H1 (cell line): Measurements from ENCODE around the gene OSTC. TPM values are rescaled to one million over a fixed set of nuclear protein-coding genes. Genes with fewer than 3 reads are reported as not detected.

Experiments used
- CTCF ChIA-PET: fragments of 300-600 bp; sonication (Branson Sonifier 250); formaldehyde crosslinking; loops from one replicate; lab custom pipeline; 2021; ENCODE audit not compliant: partially characterized antibody; lab: Charles Lee
- POLR2A ChIA-PET: fragments of 300-600 bp; sonication (Branson Sonifier 250); formaldehyde crosslinking; loops from one replicate; lab custom pipeline; 2021; ENCODE audit warnings: inconsistent platforms; ENCODE audit not compliant: partially characterized antibody; lab: Charles Lee
- DNase-seq, 2 experiments: peaks; one replicate each; pipeline versions ENCODE4 v3.0.0 to v3.0.0-alpha.2; 2010 to 2022; ENCODE audit warnings: low spot score in 2 of 2, low read depth in 1 of 2, mixed read lengths in 1 of 2
- FAIRE-seq: peaks from 2 replicates; lab custom pipeline; 2011; peaks lifted over from hg19 to GRCh38; lab: Jason Lieb, UNC
- H2AFZ ChIP-seq: 2 replicates; pipeline ENCODE4 v1.8.1; 2012; ENCODE audit warnings: low read length, inconsistent platforms
- H2AK5ac ChIP-seq: 2 replicates; pipeline ENCODE4 v1.6.1; 2013; ENCODE audit warnings: low read depth, low read length
- H2BK120ac ChIP-seq: replicated peaks from 2 replicates; pipeline ENCODE3; 2013; ENCODE audit warnings: low read depth, low read length, inconsistent platforms
- H2BK12ac ChIP-seq: 2 replicates; pipeline ENCODE4 v1.6.1; 2013; ENCODE audit warnings: low read depth, low read length
- H2BK15ac ChIP-seq: 2 replicates; pipeline ENCODE4 v1.6.1; 2013; ENCODE audit warnings: low read length
- H2BK20ac ChIP-seq: 2 replicates; pipeline ENCODE4 v1.6.1; 2013; ENCODE audit warnings: low read length
- H2BK5ac ChIP-seq: 2 replicates; pipeline ENCODE4 v1.6.1; 2013; ENCODE audit warnings: low read depth, low read length
- H3K14ac ChIP-seq: 2 replicates; pipeline ENCODE4 v1.6.1; 2013; ENCODE audit warnings: inconsistent platforms; ENCODE audit not compliant: insufficient read length
- H3K18ac ChIP-seq: 2 replicates; pipeline ENCODE4 v1.6.1; 2013; ENCODE audit warnings: low read length; ENCODE audit errors: extremely low read depth
- H3K23ac ChIP-seq: 2 replicates; pipeline ENCODE4 v1.6.1; 2013; ENCODE audit warnings: inconsistent platforms; ENCODE audit not compliant: insufficient read length
- H3K23me2 ChIP-seq: 2 replicates; pipeline ENCODE4 v1.6.1; 2013; ENCODE audit warnings: low read depth, low read length
- H3K27ac ChIP-seq: 2 replicates; pipeline ENCODE4 v1.6.1; 2011; ENCODE audit warnings: low read depth, low read length, inconsistent platforms
- H3K27me3 ChIP-seq, 4 experiments: replicated peaks in 1 of 4; 1 replicate in 1 of 4; 2 replicates in 3 of 4; pipeline versions ENCODE4 v1.6.1 to v1.8.1; 2011 to 2013; ENCODE audit warnings: low read length in 3 of 4, mild to moderate bottlenecking in 3 of 4, inconsistent platforms in 2 of 4, mixed read lengths in 2 of 4, moderate library complexity in 1 of 4; ENCODE audit not compliant: control insufficient read depth in 3 of 4, insufficient read depth in 3 of 4; ENCODE audit errors: extremely low read depth in 1 of 4
- H3K36me3 ChIP-seq, 4 experiments: 2 replicates each; pipeline versions ENCODE4 v1.6.1 to v1.8.1; 2011 to 2013; ENCODE audit warnings: mild to moderate bottlenecking in 4 of 4, low read length in 3 of 4, moderate library complexity in 2 of 4, control low read depth in 1 of 4, inconsistent platforms in 1 of 4; ENCODE audit not compliant: insufficient read depth in 4 of 4, control insufficient read depth in 2 of 4
- H3K4ac ChIP-seq: replicated peaks from 2 replicates; pipeline ENCODE3; 2013; ENCODE audit warnings: low read length, low read depth, mixed read lengths, inconsistent platforms; ENCODE audit not compliant: insufficient read length
- H3K4me1 ChIP-seq, 4 experiments: replicated peaks in 1 of 4; 1 replicate in 1 of 4; 2 replicates in 3 of 4; pipeline versions ENCODE4 v1.6.1 to v1.8.1; 2011 to 2013; ENCODE audit warnings: low read length in 3 of 4, inconsistent platforms in 2 of 4, mixed read lengths in 1 of 4; ENCODE audit not compliant: insufficient read depth in 4 of 4, control insufficient read depth in 3 of 4
- H3K4me2 ChIP-seq, 2 experiments: 2 replicates each; pipeline versions ENCODE4 v1.6.1 to v1.8.1; 2011 to 2013; ENCODE audit warnings: low read depth in 2 of 2, low read length in 2 of 2, control low read depth in 1 of 2, inconsistent platforms in 1 of 2, mild to moderate bottlenecking in 1 of 2; ENCODE audit not compliant: insufficient read depth in 1 of 2
- H3K4me3 ChIP-seq, 4 experiments: fragments of 200-600, 300-600 bp in 1 of 4; sonication (generic), shearing (Covaris generic), sonication (Bioruptor Twin) in 1 of 4; 2 replicates each; pipeline versions ENCODE4 v1.5.1 to v1.8.1; 2011 to 2016; ENCODE audit warnings: low read length in 4 of 4, low read depth in 3 of 4, control low read depth in 2 of 4, inconsistent platforms in 2 of 4, mild to moderate bottlenecking in 2 of 4, mixed read lengths in 1 of 4, moderate library complexity in 1 of 4; ENCODE audit not compliant: insufficient read depth in 2 of 4; ENCODE audit errors: extremely low read depth in 1 of 4
- H3K56ac ChIP-seq: replicated peaks from 2 replicates; pipeline ENCODE3; 2013; ENCODE audit warnings: low read depth, mild to moderate bottlenecking, mixed read lengths, low read length, inconsistent platforms; ENCODE audit not compliant: insufficient read length
- H3K79me1 ChIP-seq: 2 replicates; pipeline ENCODE4 v1.6.1; 2013; ENCODE audit warnings: low read depth, low read length, control low read depth
- H3K79me2 ChIP-seq, 2 experiments: 2 replicates each; pipeline versions ENCODE4 v1.6.1 to v1.8.1; 2012 to 2013; ENCODE audit warnings: low read length in 2 of 2, mild to moderate bottlenecking in 2 of 2, inconsistent platforms in 1 of 2; ENCODE audit not compliant: insufficient read depth in 2 of 2, control insufficient read depth in 1 of 2
- H3K9ac ChIP-seq, 4 experiments: replicated peaks in 1 of 4; 1 replicate in 1 of 4; 2 replicates in 3 of 4; pipeline versions ENCODE4 v1.6.1 to v1.8.1; 2011 to 2013; ENCODE audit warnings: low read depth in 3 of 4, low read length in 3 of 4, control low read depth in 2 of 4, mild to moderate bottlenecking in 2 of 4, moderate library complexity in 2 of 4, inconsistent platforms in 1 of 4; ENCODE audit errors: extremely low read depth in 1 of 4
- H3K9me3 ChIP-seq, 2 experiments: 2 replicates each; pipeline versions ENCODE4 v1.6.1 to v1.8.1; 2012 to 2013; ENCODE audit warnings: mild to moderate bottlenecking in 2 of 2, moderate library complexity in 2 of 2, control low read depth in 1 of 2, inconsistent platforms in 1 of 2, low read depth in 1 of 2, low read length in 1 of 2, mixed read lengths in 1 of 2; ENCODE audit not compliant: insufficient read depth in 2 of 2
- H4K20me1 ChIP-seq, 2 experiments: replicated peaks in 1 of 2; 2 replicates each; pipeline versions ENCODE3 to v1.8.1; 2011 to 2013; ENCODE audit warnings: inconsistent platforms in 2 of 2, low read length in 2 of 2, mild to moderate bottlenecking in 1 of 2; ENCODE audit not compliant: insufficient read depth in 2 of 2, control insufficient read depth in 1 of 2
- H4K5ac ChIP-seq: 2 replicates; pipeline ENCODE4 v1.6.1; 2013; ENCODE audit warnings: low read length, low read depth, mixed read lengths, inconsistent platforms; ENCODE audit not compliant: insufficient read length
- H4K8ac ChIP-seq: 2 replicates; pipeline ENCODE4 v1.8.0; 2013; ENCODE audit warnings: mild to moderate bottlenecking, moderate library complexity, low read length, inconsistent platforms; ENCODE audit not compliant: insufficient read depth; ENCODE audit errors: extremely low read depth
- H4K91ac ChIP-seq: replicated peaks from 2 replicates; pipeline ENCODE3; 2013; ENCODE audit warnings: low read length, mixed read lengths, inconsistent platforms; ENCODE audit not compliant: insufficient read length
- ASH2L ChIP-seq: fragments of 200-600, 300-600 bp; sonication (generic); IDR thresholded peaks from one replicate; pipeline ENCODE4 v1.7.1; 2017; ENCODE audit warnings: low read length
- BACH1 ChIP-seq: IDR thresholded peaks from 2 replicates; pipeline ENCODE4 v1.6.1; 2012; ENCODE audit warnings: low read length, improper control_type of control experiment
- CEBPB ChIP-seq: IDR thresholded peaks from 2 replicates; pipeline ENCODE4 v1.6.1; 2012; ENCODE audit warnings: low read depth, low read length
- CTBP2 ChIP-seq: IDR thresholded peaks from 2 replicates; pipeline ENCODE4 v1.7.0; 2011; ENCODE audit warnings: borderline replicate concordance, mild to moderate bottlenecking, moderate library complexity, mixed read lengths, low read length; ENCODE audit not compliant: insufficient read depth, insufficient read length
- GABPA ChIP-seq: IDR thresholded peaks from 2 replicates; pipeline ENCODE4 v1.6.1; 2011; ENCODE audit warnings: mild to moderate bottlenecking, low read length, moderate library complexity, borderline replicate concordance; ENCODE audit not compliant: insufficient read depth
- HDAC6 ChIP-seq: IDR thresholded peaks from one replicate; pipeline ENCODE4 v1.7.1; 2012; ENCODE audit warnings: low read depth, mild to moderate bottlenecking, inconsistent platforms, low read length, moderate library complexity
- TCF12 ChIP-seq: IDR thresholded peaks from 2 replicates; pipeline ENCODE4 v1.6.1; 2011; ENCODE audit warnings: low read depth, mild to moderate bottlenecking, low read length
- WGBS, 2 experiments: shearing (Covaris generic) in 1 of 2; methylation state at CpG; one replicate each; pipeline versions ENCODE4 v1.1.6 to v1.1.7; 2013 to 2015; ENCODE audit warnings: low lambda C conversion rate in 2 of 2, mixed read lengths in 2 of 2, inconsistent platforms in 1 of 2, low coverage in 1 of 2, missing lambda C conversion rate in 1 of 2; ENCODE audit not compliant: insufficient replicate concordance in 2 of 2, insufficient coverage in 1 of 2, insufficient read length in 1 of 2; ENCODE audit errors: extremely low coverage in 1 of 2, missing lambda C conversion rate in 1 of 2; 5-methylcytosine and 5-hydroxymethylcytosine counted together
- polyA plus RNA-seq, 7 experiments: library from polyadenylated mRNA; depleted of rRNA in 3 of 7; stranded (reverse) in 5 of 7; unstranded in 2 of 7; fragments of >200 nt in 5 of 7; fragments of 200-250 nt in 2 of 7; gene quantifications; 1 replicate in 5 of 7; 2 replicates in 1 of 7; 4 replicates in 1 of 7; pipeline versions ENCODE4 v1.2.1 to v1.2.3, GENCODE V29; 2011 to 2013; ENCODE audit warnings: missing spikeins in 2 of 7, mixed read lengths in 2 of 7
- total RNA-seq: library from RNA; stranded (reverse); fragmentation: NEBNext Ultra II Directional; extraction: Animal tissue kit (Norgen Biotek cat#: 25700); gene quantifications from 2 replicates; pipeline ENCODE4 v1.2.1, GENCODE V29; 2021

OSTC gene
- total and polyA plus RNA-seq, 2 of the 8 experiments (the other 6 are each of a cell fraction or from before 2014, with no cell fraction given) = 165 to 176 TPM

- no peaks in the 10 kb centered on the region for H3K9me3 ChIP-seq
- ChIA-PET POLR2A (no interaction called here), CTCF (no interaction called here)
- no peaks in the 10 kb centered on the region for H3K23me2 ChIP-seq
- FAIRE-seq (no peak), DNase-seq (no peak)
- no peaks in the 10 kb centered on the region for H3K4me1 ChIP-seq
- no peak overlapping the region for H2BK12ac ChIP-seq
- H3K9ac ChIP-seq = no peak overlapping the region
- no peak overlapping the region for H2AFZ ChIP-seq
- H3K27ac ChIP-seq = no peak overlapping the region
- no peaks in the 10 kb centered on the region for H3K79me2 ChIP-seq
- no peak overlapping the region for H3K4me3 ChIP-seq
- no peak overlapping the region for H2BK120ac ChIP-seq
- H3K56ac ChIP-seq = no peak overlapping the region
- no peak overlapping the region for H3K4me2 ChIP-seq
- H3K4ac ChIP-seq = no peak overlapping the region
- no peak overlapping the region for H4K5ac ChIP-seq
- H3K23ac ChIP-seq = no peak overlapping the region
- H3K18ac ChIP-seq = no peak overlapping the region
- H4K8ac ChIP-seq = no peak overlapping the region
- H4K91ac ChIP-seq = no peak overlapping the region
- H3K36me3 ChIP-seq = no peaks in the 10 kb centered on the region
- TF ChIP-seq GABPA = no peak
- no peak for TF ChIP-seq CTBP2
- no peak for TF ChIP-seq TCF12
- no peak for TF ChIP-seq CEBPB
- TF ChIP-seq HDAC6 = no peak
- TF ChIP-seq BACH1 = no peak
- no peak for TF ChIP-seq ASH2L
- no peak overlapping the region for H2BK15ac ChIP-seq
- H3K27me3 ChIP-seq = no peaks in the 10 kb centered on the region
- no peak overlapping the region for H2BK5ac ChIP-seq
- no peak overlapping the region for H2BK20ac ChIP-seq
- H3K14ac ChIP-seq = no peak overlapping the region
- 86% methylated on average over 10 of the region's 10 CpGs; no CpG with 5 or more reads in 1 of the 2 experiments for WGBS, 2 experiments
- H4K20me1 ChIP-seq = no peaks in the 10 kb centered on the region
- no peaks in the 10 kb centered on the region for H3K79me1 ChIP-seq
- no peak overlapping the region for H2AK5ac ChIP-seq
Measured at GRCh38 chr4:108709234-108709633, 58.8 kb downstream of the OSTC start.
